GM12878 (cell line): Measurements from ENCODE around the gene CSHL1. TPM values are rescaled to one million over a fixed set of nuclear protein-coding genes. Genes with fewer than 3 reads are reported as not detected.

Source experiments
- ATAC-seq: fragments of 200-7000 bp; cut with Tn5 transposase; 3 replicates; pipeline ENCODE4 v1.9.1; 2020; ENCODE audit warnings: mild to moderate bottlenecking, moderate library complexity
- BruUV-seq: library from RNA; stranded (reverse); fragments of 400-500 nt; replicated peaks from 2 replicates; lab custom pipeline; 2021; lab: Mats Ljungman, UMichigan
- CTCF ChIA-PET: fragments of 300-600 bp; sonication (Branson Sonifier 250); formaldehyde crosslinking; extraction: SDS; loops from one replicate; lab custom pipeline; 2021; ENCODE audit warnings: inconsistent platforms; lab: Yijun Ruan, JAX
- POLR2A ChIA-PET: fragments of 350-600 bp; formaldehyde crosslinking; extraction: SDS; loops from one replicate; lab custom pipeline; 2021; ENCODE audit warnings: inconsistent platforms; lab: Charles Lee
- RAD21 ChIA-PET: fragments of 300-600 bp; sonication (Branson Sonifier 250); formaldehyde crosslinking; loops from one replicate; lab custom pipeline; 2023; ENCODE audit warnings: antibody characterized with exemption; ENCODE audit not compliant: unreplicated experiment; lab: Charles Lee
- SMC1A ChIA-PET: fragments of 300-600 bp; sonication (Branson Sonifier 250); formaldehyde crosslinking; loops from one replicate; lab custom pipeline; 2023; ENCODE audit not compliant: unreplicated experiment, uncharacterized antibody; lab: Charles Lee
- DNase-seq: peaks from one replicate; pipeline ENCODE4 v3.0.0-alpha.2; 2011; ENCODE audit warnings: low read depth, low spot score
- FAIRE-seq: peaks from 3 replicates; lab custom pipeline; 2011; peaks lifted over from hg19 to GRCh38; lab: Jason Lieb, UNC
- H2AFZ ChIP-seq: 2 replicates; pipeline ENCODE4 v1.6.0; 2011; ENCODE audit warnings: low read depth, low read length, control low read depth; ENCODE audit not compliant: control insufficient read depth
- H3K27ac ChIP-seq: 2 replicates; pipeline ENCODE4 v1.5.1; 2011; ENCODE audit warnings: control low read depth; ENCODE audit not compliant: control insufficient read depth, insufficient read depth
- H3K27me3 ChIP-seq, 2 experiments: replicated peaks in 1 of 2; 2 replicates each; pipeline versions ENCODE4 v1.6.0 to v1.6.1; 2011; ENCODE audit warnings: low read length in 1 of 2; ENCODE audit not compliant: control insufficient read depth in 2 of 2, insufficient read depth in 2 of 2
- H3K36me3 ChIP-seq, 2 experiments: 2 replicates each; pipeline ENCODE4 v1.5.1; 2011; ENCODE audit warnings: low read length in 1 of 2; ENCODE audit not compliant: control insufficient read depth in 2 of 2, insufficient read depth in 2 of 2
- H3K4me1 ChIP-seq: 2 replicates; pipeline ENCODE4 v1.6.1; 2011; ENCODE audit warnings: mild to moderate bottlenecking, low read length, moderate library complexity, mixed read lengths; ENCODE audit not compliant: control insufficient read depth, insufficient read depth
- H3K4me2 ChIP-seq: 2 replicates; pipeline ENCODE4 v1.6.0; 2011; ENCODE audit warnings: control low read depth; ENCODE audit not compliant: control insufficient read depth, insufficient read depth
- H3K4me3 ChIP-seq: fragments of 200-600 bp; sonication (generic); 2 replicates; pipeline ENCODE4 v1.5.1; 2016
- H3K79me2 ChIP-seq: 2 replicates; pipeline ENCODE4 v1.6.0; 2011; ENCODE audit warnings: low read length; ENCODE audit not compliant: control insufficient read depth, insufficient read depth
- H3K9ac ChIP-seq: 2 replicates; pipeline ENCODE4 v1.8.0; 2011; ENCODE audit warnings: low read length, control low read depth, mixed read lengths; ENCODE audit not compliant: control insufficient read depth, insufficient read depth
- H3K9me3 ChIP-seq: replicated peaks from 3 replicates; pipeline ENCODE4 v1.5.1; 2011; ENCODE audit warnings: mild to moderate bottlenecking, low read length; ENCODE audit not compliant: control insufficient read depth, insufficient read depth
- H4K20me1 ChIP-seq: 2 replicates; pipeline ENCODE4 v1.6.0; 2011; ENCODE audit not compliant: control insufficient read depth, insufficient read depth
- BRCA1 ChIP-seq: IDR thresholded peaks from 2 replicates; pipeline ENCODE4 v1.6.1; 2011; ENCODE audit warnings: low read depth, low read length, improper control_type of control experiment
- DPF2 ChIP-seq: fragments of 450-650 bp; IDR thresholded peaks from 2 replicates; pipeline ENCODE4 v1.6.1; 2017; ENCODE audit warnings: mild to moderate bottlenecking
- EED ChIP-seq: sonication (generic); IDR thresholded peaks from 2 replicates; pipeline ENCODE4 v1.6.1; 2016; ENCODE audit warnings: antibody characterized with exemption, low read depth
- FOXK2 ChIP-seq: fragments of 450-650 bp; IDR thresholded peaks from 2 replicates; pipeline ENCODE4 v1.6.1; 2017; ENCODE audit warnings: mild to moderate bottlenecking, moderate library complexity
- HDAC6 ChIP-seq: fragments of 200-600 bp; sonication (generic); IDR thresholded peaks from one replicate; pipeline ENCODE4 v1.8.0; 2017; ENCODE audit warnings: antibody characterized with exemption; ENCODE audit not compliant: unreplicated experiment
- JUND ChIP-seq: IDR thresholded peaks from 2 replicates; pipeline ENCODE4 v1.6.1; 2012; ENCODE audit warnings: low read depth, mild to moderate bottlenecking, low read length, improper control_type of control experiment, moderate library complexity
- MEF2B ChIP-seq: fragments of 450-650 bp; IDR thresholded peaks from 2 replicates; pipeline ENCODE4 v1.6.1; 2018; ENCODE audit warnings: mild to moderate bottlenecking, moderate library complexity; ENCODE audit not compliant: partially characterized antibody, poor library complexity, severe bottlenecking
- MTA2 ChIP-seq: fragments of 450-650 bp; IDR thresholded peaks from 2 replicates; pipeline ENCODE4 v1.6.1; 2016; ENCODE audit warnings: low read depth, mild to moderate bottlenecking, moderate library complexity
- NFIC ChIP-seq: IDR thresholded peaks from 2 replicates; pipeline ENCODE4 v1.6.1; 2012; ENCODE audit warnings: low read depth, mild to moderate bottlenecking, inconsistent platforms, low read length, moderate library complexity
- POLR2AphosphoS5 ChIP-seq: IDR thresholded peaks from 2 replicates; pipeline ENCODE4 v1.6.1; 2011; ENCODE audit warnings: mild to moderate bottlenecking, low read length, inconsistent platforms
- RUNX3 ChIP-seq: IDR thresholded peaks from 2 replicates; pipeline ENCODE4 v1.6.1; 2012; ENCODE audit warnings: low read length, inconsistent platforms
- SIN3A ChIP-seq: IDR thresholded peaks from 2 replicates; pipeline ENCODE4 v1.6.1; 2012; ENCODE audit warnings: low read depth, low read length, improper control_type of control experiment
- SIX5 ChIP-seq: IDR thresholded peaks from 2 replicates; pipeline ENCODE4 v1.6.1; 2011; ENCODE audit warnings: mild to moderate bottlenecking, low read depth, low read length, moderate library complexity; ENCODE audit not compliant: severe bottlenecking
- SPI1 ChIP-seq: IDR thresholded peaks from 2 replicates; pipeline ENCODE4 v1.6.1; 2011; ENCODE audit warnings: low read depth, mild to moderate bottlenecking, low read length, moderate library complexity, borderline replicate concordance; ENCODE audit not compliant: insufficient read depth
- WGBS: methylation state at CpG from one replicate; pipeline ENCODE4 v1.1.6; 2016; ENCODE audit warnings: low lambda C conversion rate; ENCODE audit not compliant: insufficient replicate concordance, insufficient coverage; ENCODE audit errors: missing lambda C conversion rate; 5-methylcytosine and 5-hydroxymethylcytosine counted together
- in situ Hi-C: fragments of 300-500 bp; cut with MboI; formaldehyde crosslinking; loops from 9 replicates; pipeline ENCODE4 v1.14.3; 2018; ENCODE audit warnings: mixed read lengths
- intact Hi-C: fragments of 100-400 bp; cut with micrococcal nuclease; formaldehyde crosslinking; loops from one replicate; pipeline ENCODE4 v1.14.2; 2022; ENCODE audit not compliant: unreplicated experiment
- polyA plus RNA-seq, 11 experiments: library from polyadenylated mRNA; depleted of rRNA in 4 of 11; unstranded in 6 of 11; stranded (reverse) in 5 of 11; fragments of >200 nt; fragmentation: Nextera tagmentation in 4 of 11; fragmentation: Illumina TruSeq in 1 of 11; extraction: Ambion mirVana in 4 of 11; extraction: Trizol in 1 of 11; gene quantifications; 1 replicate in 1 of 11; 2 replicates in 10 of 11; pipeline versions ENCODE4 v1.2.1 to v1.2.3, GENCODE V29; 2011 to 2016; ENCODE audit warnings: inconsistent platforms in 2 of 11, missing spikeins in 2 of 11, low read depth in 1 of 11
- total RNA-seq, 4 experiments: library from RNA; depleted of rRNA in 3 of 4; stranded (reverse); fragments of >200 nt in 3 of 4; fragmentation: Illumina TruSeq in 1 of 4; extraction: Trizol in 1 of 4; gene quantifications; 2 replicates each; pipeline versions ENCODE4 v1.2.1 to v1.2.3, GENCODE V29; 2013 to 2021
- TF ChIP-seq, protein P1 (sequence below): fragments of 450-650 bp; IDR thresholded peaks from 2 replicates; pipeline ENCODE4 v1.6.1; 2017; ENCODE audit warnings: borderline replicate concordance

CSHL1 gene
- total and polyA plus RNA-seq, 10 of the 15 experiments (the other 5 are each of a cell fraction or from before 2014, with no cell fraction given), result not detected

DNA sequence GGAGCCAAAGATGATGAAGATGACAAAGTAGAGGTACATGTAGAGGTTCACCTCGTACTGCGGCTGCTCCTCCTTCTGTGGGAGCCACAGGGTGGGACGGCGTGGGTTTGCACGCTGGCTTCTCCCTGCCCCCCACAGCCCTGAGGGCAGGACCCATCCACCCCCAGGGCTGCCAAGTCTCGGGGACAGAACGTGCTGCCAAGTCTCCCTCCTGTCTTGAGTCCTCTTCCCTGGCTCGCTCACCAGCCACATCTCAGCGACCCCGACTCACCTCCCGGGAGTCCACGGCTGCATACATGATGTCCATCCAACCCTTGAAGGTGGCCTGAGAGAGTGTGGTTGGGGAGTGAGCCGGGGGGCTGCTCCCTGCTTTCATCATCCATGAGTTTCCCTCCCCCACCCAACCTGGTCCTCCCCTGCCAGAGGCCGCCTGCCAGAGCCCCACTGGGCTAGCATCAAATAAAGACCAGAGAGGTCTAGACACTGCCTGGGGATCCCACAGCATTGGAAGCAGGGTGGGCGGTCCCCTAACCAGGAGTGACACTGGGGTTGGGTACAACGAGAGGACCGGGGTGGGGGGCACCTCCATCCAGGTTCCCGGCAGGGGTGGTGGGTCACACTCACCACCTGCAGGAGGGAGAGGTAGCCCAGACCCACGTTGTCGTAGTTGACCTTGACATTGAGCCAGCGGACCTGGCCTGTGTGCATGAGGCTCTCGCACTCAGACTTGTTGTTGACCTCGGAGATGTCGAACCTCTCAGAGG lies 33.9 kb upstream of the CSHL1 start:
- H4K20me1 ChIP-seq, result no peaks in the 10 kb centered on the region
- H3K27me3 ChIP-seq, result no peaks in the 10 kb centered on the region
- no peaks in the 10 kb centered on the region for H3K36me3 ChIP-seq
- ChIA-PET CTCF (interaction anchor here (1.1 to 3.1 kb wide), 12 partner anchors 13 to 186 kb away, joined by 3 to 481 read pairs (median 24); partner anchors contain the start of genes CD79B, CSHL1, GH1 and ICAM2), RAD21 (interaction anchor here (1.5 to 3.1 kb wide), 10 partner anchors 10 to 187 kb away, joined by 5 to 288 read pairs (median 29); partner anchors contain the start of genes CD79B, ERN1, GH1 and ICAM2), POLR2A (interaction anchor here (1.0 to 2.5 kb wide), 6 partner anchors 13 to 83 kb away, joined by 5 to 68 read pairs (median 18); partner anchors contain the start of genes CD79B, GH1 and ICAM2), SMC1A (interaction anchor here (1.0 to 3.1 kb wide), 8 partner anchors 8 to 188 kb away, joined by 3 to 248 read pairs (median 18); partner anchors contain the start of genes CD79B, GH1 and ICAM2)
- H3K9me3 ChIP-seq, result no peaks in the 10 kb centered on the region; the same call in 2 of the 3 replicates
- in situ Hi-C loops, result no loop called here
- ATAC-seq (no peak), FAIRE-seq (no peak), DNase-seq (no peak)
- TF ChIP-seq MTA2 (no peak), NFIC (no peak), BRCA1 (no peak), EED (no peak), POLR2AphosphoS5 (no peak), JUND (no peak), MEF2B (no peak), RUNX3 (no peak), SIX5 (no peak), SIN3A (no peak), SPI1 (no peak), HDAC6 (no peak), FOXK2 (no peak), DPF2 (no peak)
- TF ChIP-seq, protein P1, sequence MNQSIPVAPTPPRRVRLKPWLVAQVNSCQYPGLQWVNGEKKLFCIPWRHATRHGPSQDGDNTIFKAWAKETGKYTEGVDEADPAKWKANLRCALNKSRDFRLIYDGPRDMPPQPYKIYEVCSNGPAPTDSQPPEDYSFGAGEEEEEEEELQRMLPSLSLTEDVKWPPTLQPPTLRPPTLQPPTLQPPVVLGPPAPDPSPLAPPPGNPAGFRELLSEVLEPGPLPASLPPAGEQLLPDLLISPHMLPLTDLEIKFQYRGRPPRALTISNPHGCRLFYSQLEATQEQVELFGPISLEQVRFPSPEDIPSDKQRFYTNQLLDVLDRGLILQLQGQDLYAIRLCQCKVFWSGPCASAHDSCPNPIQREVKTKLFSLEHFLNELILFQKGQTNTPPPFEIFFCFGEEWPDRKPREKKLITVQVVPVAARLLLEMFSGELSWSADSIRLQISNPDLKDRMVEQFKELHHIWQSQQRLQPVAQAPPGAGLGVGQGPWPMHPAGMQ, result no peak
- H3K27ac ChIP-seq, result no peak overlapping the region
- H3K4me3 ChIP-seq, result no peak overlapping the region
- no peak overlapping the region for H2AFZ ChIP-seq
- H3K4me1 ChIP-seq, result peaks cover 18% of the 10 kb centered on the region
- H3K79me2 ChIP-seq, result no peaks in the 10 kb centered on the region
- BruUV-seq, result no TSS peak
- intact Hi-C loops, result no loop called here
- H3K4me2 ChIP-seq, result no peak overlapping the region
- no peak overlapping the region for H3K9ac ChIP-seq
- 84% methylated on average over 23 of the region's 24 CpGs for WGBS
